ENCODE data around the gene GART. TPM values are rescaled to one million over a fixed set of nuclear protein-coding genes. Genes with fewer than 3 reads are reported as not detected.

GART gene
- total RNA-seq, 1 experiment from 2014 or later = 240 TPM

DNA sequence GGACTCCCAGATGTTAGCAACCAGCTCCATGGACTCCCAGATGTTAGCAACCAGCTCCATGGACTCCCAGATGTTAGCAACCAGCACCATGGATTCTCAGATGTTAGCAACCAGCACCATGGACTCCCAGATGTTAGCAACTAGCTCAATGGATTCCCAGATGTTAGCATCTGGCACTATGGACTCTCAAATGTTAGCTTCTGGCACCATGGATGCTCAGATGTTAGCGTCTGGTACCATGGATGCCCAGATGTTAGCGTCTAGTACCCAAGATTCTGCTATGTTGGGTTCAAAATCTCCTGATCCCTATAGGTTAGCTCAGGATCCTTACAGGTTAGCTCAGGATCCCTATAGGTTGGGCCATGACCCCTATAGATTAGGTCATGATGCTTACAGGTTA lies 9.7 kb upstream of the GART start:
- Mint-ChIP-seq H3K36me3 (ENCODE audit: insufficient read depth, unreplicated experiment) (peaks cover 100% of the 10 kb centered on the region), H3K4me1 (ENCODE audit: insufficient read depth, unreplicated experiment) (peaks cover 16% of the 10 kb centered on the region), H3K27ac (ENCODE audit: low read depth, unreplicated experiment) (no peak overlapping the region), H3K27me3 (ENCODE audit: insufficient read depth, unreplicated experiment) (no peaks in the 10 kb centered on the region), H3K4me3 (ENCODE audit: unreplicated experiment) (no peak overlapping the region), H3K9me3 (ENCODE audit: unreplicated experiment) (peaks cover 6% of the 10 kb centered on the region)
- TF ChIP-seq, protein P1, sequence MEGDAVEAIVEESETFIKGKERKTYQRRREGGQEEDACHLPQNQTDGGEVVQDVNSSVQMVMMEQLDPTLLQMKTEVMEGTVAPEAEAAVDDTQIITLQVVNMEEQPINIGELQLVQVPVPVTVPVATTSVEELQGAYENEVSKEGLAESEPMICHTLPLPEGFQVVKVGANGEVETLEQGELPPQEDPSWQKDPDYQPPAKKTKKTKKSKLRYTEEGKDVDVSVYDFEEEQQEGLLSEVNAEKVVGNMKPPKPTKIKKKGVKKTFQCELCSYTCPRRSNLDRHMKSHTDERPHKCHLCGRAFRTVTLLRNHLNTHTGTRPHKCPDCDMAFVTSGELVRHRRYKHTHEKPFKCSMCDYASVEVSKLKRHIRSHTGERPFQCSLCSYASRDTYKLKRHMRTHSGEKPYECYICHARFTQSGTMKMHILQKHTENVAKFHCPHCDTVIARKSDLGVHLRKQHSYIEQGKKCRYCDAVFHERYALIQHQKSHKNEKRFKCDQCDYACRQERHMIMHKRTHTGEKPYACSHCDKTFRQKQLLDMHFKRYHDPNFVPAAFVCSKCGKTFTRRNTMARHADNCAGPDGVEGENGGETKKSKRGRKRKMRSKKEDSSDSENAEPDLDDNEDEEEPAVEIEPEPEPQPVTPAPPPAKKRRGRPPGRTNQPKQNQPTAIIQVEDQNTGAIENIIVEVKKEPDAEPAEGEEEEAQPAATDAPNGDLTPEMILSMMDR (IDR thresholded peaks at IDR 0.05; ENCODE audit: unreplicated experiment) = no peak
- DNase-seq (ENCODE audit: unreplicated experiment) = no peak
- intact Hi-C loops (cut with micrococcal nuclease) = no loop called here
- BruUV-seq (replicated peaks) = no TSS peak
- ChIA-PET POLR2A (interaction anchor here (0.7 to 9.2 kb wide), 2 partner anchors 8 to 13 kb away, joined by 3 to 89 read pairs; partner anchors contain the start of genes GART and SON), CTCF (no interaction called here)

- no peak overlapping the region for H3K4me3 Mint-ChIP-seq (ENCODE audit: unreplicated experiment)
- H3K9me3 Mint-ChIP-seq (ENCODE audit: unreplicated experiment) = peaks cover 4% of the 10 kb centered on the region
- DNase-seq (ENCODE audit: unreplicated experiment) = no peak
- intact Hi-C loops (cut with micrococcal nuclease) = no loop called here
- CTCF ChIA-PET = no interaction called here
- no TSS peak for BruUV-seq (replicated peaks)
- POLR2A ChIA-PET = interaction anchor here (9.2 kb wide), 1 partner anchor 7 kb away, joined by 89 read pairs; the partner anchor contains the start of genes GART and SON
- peaks cover 100% of the 10 kb centered on the region for H3K36me3 Mint-ChIP-seq (ENCODE audit: insufficient read depth, unreplicated experiment)
- no peak overlapping the region for H3K27ac Mint-ChIP-seq (ENCODE audit: low read depth, unreplicated experiment)
- TF ChIP-seq, protein P1 (IDR thresholded peaks at IDR 0.05; ENCODE audit: unreplicated experiment) = no peak
- H3K4me1 Mint-ChIP-seq (ENCODE audit: insufficient read depth, unreplicated experiment) = peaks cover 13% of the 10 kb centered on the region
- H3K27me3 Mint-ChIP-seq (ENCODE audit: insufficient read depth, unreplicated experiment) = no peaks in the 10 kb centered on the region
Measured at GRCh38 chr21:33550772-33551660, 9.1 kb upstream of the GART start.

DNA sequence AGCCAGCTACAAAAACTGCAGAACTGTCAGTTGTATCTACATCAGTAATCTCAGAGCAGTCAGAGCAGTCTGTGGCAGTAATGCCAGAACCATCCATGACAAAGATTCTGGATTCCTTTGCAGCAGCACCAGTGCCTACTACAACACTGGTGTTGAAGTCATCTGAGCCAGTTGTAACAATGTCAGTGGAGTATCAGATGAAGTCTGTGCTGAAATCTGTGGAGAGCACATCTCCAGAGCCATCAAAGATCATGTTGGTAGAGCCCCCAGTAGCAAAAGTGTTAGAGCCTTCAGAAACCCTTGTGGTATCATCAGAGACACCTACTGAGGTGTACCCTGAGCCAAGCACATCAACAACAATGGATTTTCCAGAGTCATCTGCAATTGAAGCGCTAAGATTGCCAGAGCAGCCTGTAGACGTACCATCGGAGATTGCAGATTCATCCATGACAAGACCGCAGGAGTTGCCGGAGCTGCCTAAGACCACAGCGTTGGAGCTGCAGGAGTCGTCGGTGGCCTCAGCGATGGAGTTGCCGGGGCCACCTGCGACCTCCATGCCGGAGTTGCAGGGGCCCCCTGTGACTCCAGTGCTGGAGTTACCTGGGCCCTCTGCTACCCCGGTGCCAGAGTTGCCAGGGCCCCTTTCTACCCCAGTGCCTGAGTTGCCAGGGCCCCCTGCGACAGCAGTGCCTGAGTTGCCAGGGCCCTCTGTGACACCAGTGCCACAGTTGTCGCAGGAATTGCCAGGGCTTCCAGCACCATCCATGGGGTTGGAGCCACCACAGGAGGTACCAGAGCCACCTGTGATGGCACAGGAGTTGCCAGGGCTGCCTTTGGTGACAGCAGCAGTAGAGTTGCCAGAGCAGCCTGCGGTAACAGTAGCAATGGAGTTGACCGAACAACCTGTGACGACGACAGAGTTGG lies 8.2 kb upstream of the GART start:
- BruUV-seq (replicated peaks) = no TSS peak
- TF ChIP-seq, protein P1 (IDR thresholded peaks at IDR 0.05; ENCODE audit: unreplicated experiment) = no peak
- Mint-ChIP-seq H3K4me1 (ENCODE audit: insufficient read depth, unreplicated experiment) (peaks cover 14% of the 10 kb centered on the region), H3K27ac (ENCODE audit: low read depth, unreplicated experiment) (no peak overlapping the region), H3K36me3 (ENCODE audit: insufficient read depth, unreplicated experiment) (peaks cover 98% of the 10 kb centered on the region), H3K9me3 (ENCODE audit: unreplicated experiment) (no peaks in the 10 kb centered on the region), H3K4me3 (ENCODE audit: unreplicated experiment) (no peak overlapping the region), H3K27me3 (ENCODE audit: insufficient read depth, unreplicated experiment) (no peaks in the 10 kb centered on the region)
- ChIA-PET POLR2A (no interaction called here), CTCF (no interaction called here)
- DNase-seq (ENCODE audit: unreplicated experiment) = no peak
- intact Hi-C loops (cut with micrococcal nuclease) = no loop called here

- intact Hi-C loops (cut with micrococcal nuclease) = no loop called here
- Mint-ChIP-seq H3K27me3 (ENCODE audit: insufficient read depth, unreplicated experiment) (no peaks in the 10 kb centered on the region), H3K36me3 (ENCODE audit: insufficient read depth, unreplicated experiment) (peaks cover 67% of the 10 kb centered on the region), H3K27ac (ENCODE audit: low read depth, unreplicated experiment) (no peak overlapping the region), H3K4me3 (ENCODE audit: unreplicated experiment) (peak overlapping the region; percentile 81), H3K4me1 (ENCODE audit: insufficient read depth, unreplicated experiment) (peaks cover 8% of the 10 kb centered on the region), H3K9me3 (ENCODE audit: unreplicated experiment) (no peaks in the 10 kb centered on the region)
- no TSS peak for BruUV-seq (replicated peaks)
- ChIA-PET CTCF (interaction anchor here (0.7 kb wide), 1 partner anchor 33 kb away, joined by 3 read pairs; no protein-coding TSS in a partner anchor), POLR2A (interaction anchor here (0.9 to 9.0 kb wide), 11 partner anchors 9 to 144 kb away, joined by 3 to 89 read pairs (median 4); partner anchors contain the start of genes DONSON and TMEM50B)
- TF ChIP-seq, protein P1 (IDR thresholded peaks at IDR 0.05; ENCODE audit: unreplicated experiment) = no peak
- no peak for DNase-seq (ENCODE audit: unreplicated experiment)
Measured at GRCh38 chr21:33546086-33546485, 4.2 kb upstream of the GART start.
